Right renal cortex interstitium (tissue), 3 donors: ENCODE measurements around the gene FAM120B. TPM values are rescaled to one million over a fixed set of nuclear protein-coding genes. Genes with fewer than 3 reads are reported as not detected.

Experiments
- DNase-seq, 3 donors: peaks; one replicate each; pipeline ENCODE4 v3.0.0-alpha.2; 2013; ENCODE audit warnings: low read depth in 3 of 3, low spot score in 2 of 3
- polyA plus RNA-seq, 3 donors: library from polyadenylated mRNA; unstranded; fragments of 120-200 nt; gene quantifications; one replicate each; pipeline ENCODE4 v1.2.1, GENCODE V29; 2013; ENCODE audit not compliant: insufficient read length in 3 of 3

FAM120B gene
- polyA plus RNA-seq, 3 donors: 35.6 to 38.5 (median 37.9) TPM

DNA sequence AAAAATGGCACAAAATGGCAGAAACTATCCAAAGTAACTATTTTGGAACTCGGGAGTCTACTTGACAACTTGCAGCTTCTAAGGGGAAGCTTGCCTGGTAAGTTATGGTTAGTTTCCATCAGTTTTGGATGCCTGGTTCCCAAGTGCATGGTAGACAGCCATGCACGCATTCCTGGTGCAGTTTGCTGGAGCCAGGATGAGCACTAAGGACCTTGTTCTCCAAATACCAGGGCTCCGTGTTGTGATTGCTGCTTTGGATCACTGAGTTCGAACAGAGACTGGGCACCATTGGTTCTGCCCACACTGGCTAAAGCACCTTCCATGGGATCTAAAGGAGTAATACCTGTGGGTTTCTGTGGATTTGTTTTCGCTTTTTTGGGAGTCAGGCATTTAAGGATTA is 103.7 kb downstream of the FAM120B start:
- no peak for DNase-seq

GRCh38 chr6:170415318-170415717 is 108.8 kb downstream of the FAM120B start:
- DNase-seq: no peak

GRCh38 chr6:170416303-170416702 is 109.7 kb downstream of the FAM120B start:
- no peak for DNase-seq

GRCh38 chr6:170416959-170417606 is 110.5 kb downstream of the FAM120B start:
- no peak for DNase-seq

GRCh38 chr6:170417881-170418280 is 111.3 kb downstream of the FAM120B start:
- DNase-seq: no peak

DNA sequence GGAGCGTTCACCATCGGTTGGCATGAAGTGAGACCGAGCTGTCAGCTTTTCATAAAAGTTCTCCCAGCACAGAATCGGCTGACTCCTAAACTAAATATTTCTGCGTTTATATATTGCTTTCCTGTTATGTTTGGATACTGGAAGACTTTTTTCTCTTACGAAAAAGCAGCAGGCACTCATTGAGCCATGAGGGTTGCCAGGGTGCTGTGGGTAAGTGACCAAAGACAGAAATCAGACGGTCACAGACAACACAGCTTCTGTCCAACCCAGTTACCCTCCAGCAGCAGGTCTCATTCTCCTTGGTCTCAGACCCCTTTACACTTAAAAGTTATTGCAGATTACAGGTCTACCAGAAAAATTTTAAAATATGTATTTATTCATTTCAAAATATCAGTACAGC is 113.7 kb downstream of the FAM120B start:
- DNase-seq: no peak

- DNase-seq: no peak
These were observed 114.5 kb downstream of the FAM120B start for GRCh38 chr6:170420791-170421776.

DNA sequence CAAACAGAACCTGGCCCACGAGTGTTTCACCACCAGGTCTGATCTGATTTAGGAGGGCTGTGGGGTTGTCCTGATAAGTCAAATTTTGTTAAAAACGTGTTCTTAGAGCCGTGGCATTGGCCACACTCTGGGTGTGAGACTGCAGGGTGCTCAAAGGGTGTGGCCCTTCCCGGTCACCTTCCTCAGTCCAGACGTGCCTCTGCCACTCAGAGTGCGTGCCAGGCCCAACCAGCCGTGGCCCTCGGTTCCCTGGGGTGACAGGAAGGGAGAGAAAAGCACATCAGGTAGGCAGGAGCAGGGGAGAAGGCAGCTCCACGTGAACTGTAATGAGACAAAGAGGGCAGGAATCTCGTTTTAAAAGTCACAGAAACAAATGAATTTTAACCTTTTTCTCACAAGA is 115.4 kb downstream of the FAM120B start:
- no peak for DNase-seq

- DNase-seq: no peak
These were observed 116.5 kb downstream of the FAM120B start for GRCh38 chr6:170423030-170423429.

DNA sequence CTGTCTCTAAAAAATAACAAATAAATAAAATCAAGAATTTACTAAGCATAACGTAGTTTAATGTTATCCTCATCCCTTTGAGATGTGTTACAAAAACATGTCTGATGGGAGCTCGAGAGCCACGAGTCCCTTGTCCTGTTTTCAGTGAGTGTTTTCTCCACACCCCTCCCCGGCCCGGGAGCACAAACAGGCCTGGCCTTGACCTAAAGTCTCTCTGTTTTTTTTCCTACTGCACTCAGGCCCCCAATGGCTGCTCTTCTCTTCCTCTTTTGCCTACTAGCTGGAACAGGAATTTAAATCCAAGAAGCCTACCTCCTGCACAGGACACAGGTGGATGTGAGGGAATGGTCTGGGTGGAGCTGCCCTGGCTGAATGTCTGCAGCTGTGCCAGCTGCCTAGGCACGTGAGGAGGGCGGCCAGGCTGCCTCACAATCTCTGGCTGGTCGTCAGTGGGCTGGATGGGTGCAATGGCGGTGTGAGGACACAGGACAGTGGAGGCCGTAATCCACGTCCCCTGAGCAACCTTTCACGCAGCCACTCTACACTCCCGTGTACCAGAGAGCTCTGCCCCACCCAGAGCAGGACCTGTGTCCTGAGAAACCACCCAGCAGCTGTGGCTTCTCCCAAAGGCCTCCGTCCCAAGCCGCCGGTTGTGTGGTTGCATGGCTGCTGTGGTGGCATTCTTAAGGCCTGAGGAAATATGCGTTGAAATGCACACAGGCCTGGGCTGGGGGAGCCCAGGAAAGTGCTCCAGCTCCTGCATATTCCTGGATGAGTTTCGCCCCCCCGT is 117.5 kb downstream of the FAM120B start:
- no peak for DNase-seq

GRCh38 chr6:170424604-170425126 is 118.1 kb downstream of the FAM120B start:
- no peak for DNase-seq

DNA sequence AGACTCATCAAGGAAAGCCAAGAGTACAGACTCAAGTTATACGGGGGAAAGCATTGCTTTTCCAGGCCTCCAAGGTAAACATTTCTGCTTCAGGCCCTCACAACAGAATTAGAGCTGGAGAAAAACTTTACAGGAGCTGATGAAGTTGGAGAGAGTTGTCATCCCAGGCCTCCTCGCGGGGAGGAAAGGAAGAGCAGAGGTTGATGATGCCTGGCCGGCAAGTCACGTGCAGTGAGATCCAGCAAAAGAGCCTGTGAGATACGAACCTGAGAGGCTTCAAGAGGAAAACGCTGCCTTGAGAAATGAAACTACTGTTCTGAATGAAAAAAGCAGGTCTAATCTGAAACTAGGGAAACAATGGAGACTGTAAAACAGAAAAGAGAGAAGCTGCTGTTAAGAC is 122.9 kb downstream of the FAM120B start:
- no peak for DNase-seq

- DNase-seq: no peak
These were observed 126.9 kb downstream of the FAM120B start for GRCh38 chr6:170433163-170434116.

- no peak for DNase-seq
These were observed 127.7 kb downstream of the FAM120B start for GRCh38 chr6:170434117-170434820.

DNA sequence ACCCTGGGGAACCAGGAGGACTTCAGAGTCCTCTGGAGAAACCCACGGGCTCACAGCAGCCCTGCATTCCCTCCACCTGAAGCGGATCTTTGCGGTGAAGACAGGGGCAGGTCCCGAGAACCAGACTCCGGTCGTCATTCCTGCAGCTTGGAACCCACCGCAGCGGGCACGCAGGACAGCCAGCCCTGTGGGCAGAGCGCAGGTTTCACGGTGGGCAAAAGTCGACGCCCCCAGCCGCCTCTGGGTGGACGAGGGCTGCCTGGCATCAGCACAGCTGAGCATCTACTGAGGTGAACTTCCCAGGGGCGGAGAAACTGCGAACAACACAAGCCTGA is 128.2 kb downstream of the FAM120B start:
- DNase-seq: no peak

- DNase-seq: no peak
These were observed 129.2 kb downstream of the FAM120B start for GRCh38 chr6:170435766-170436165.

DNA sequence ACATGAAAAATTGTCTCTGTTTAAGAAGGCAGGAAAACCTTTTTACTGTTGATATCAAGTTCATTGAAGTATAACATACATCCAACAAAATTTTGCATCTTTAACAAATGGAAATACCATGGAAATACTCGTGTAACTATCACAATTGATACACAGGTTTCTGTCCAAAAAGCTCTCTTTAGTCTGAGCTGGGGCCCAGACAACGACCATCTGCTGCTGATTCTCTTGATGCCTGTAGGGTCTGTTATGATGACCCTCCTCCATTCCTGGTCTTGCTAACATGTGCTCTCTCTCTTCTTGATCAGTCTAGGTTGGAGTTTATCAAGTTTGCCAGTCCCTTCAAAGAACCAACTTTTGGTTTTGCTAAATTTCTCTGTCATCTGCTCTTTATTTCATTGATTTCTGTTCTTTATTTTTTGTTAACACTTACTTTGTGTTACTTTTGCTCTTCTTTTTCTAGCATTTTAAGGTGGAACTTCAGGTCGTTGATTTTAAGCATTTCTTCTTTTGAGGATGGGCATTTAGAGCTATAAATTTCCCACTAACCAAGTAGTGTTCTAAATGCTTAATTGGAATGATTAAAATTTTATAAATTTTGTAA is 129.8 kb downstream of the FAM120B start:
- no peak for DNase-seq

DNA sequence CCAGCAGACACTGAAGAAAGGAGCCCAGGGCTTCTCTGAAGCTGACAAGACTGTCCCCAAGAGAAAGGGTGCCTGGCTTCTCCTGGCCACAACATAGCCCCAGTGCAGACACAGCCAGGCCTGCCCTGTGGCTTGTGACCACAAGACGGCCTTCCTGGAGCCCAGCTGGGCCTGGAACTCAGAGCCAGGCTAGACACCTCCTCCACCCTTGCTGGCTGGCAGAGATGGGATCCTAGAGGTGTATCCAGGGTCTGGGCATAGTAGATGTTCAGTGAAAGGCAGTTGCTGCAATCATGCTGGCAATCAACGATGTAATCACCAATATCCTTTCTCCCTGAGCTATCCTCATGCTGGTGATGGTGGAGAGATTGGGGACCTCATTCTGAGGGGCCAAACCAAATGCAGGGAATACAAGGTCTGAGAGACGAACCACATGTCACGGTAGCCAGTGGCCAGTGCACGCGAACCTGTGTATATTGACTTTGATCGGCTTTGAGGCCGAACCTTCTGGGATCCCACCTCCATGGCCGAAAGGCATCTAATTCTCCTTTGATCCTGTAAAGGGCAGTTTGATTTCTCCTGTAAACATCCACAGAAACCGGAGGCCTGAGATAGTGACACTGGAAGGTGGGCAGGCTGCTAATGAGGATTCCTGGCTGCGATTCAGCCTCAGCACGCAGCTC is 131.3 kb downstream of the FAM120B start:
- no peak for DNase-seq
